Fibroblast of upper back skin (primary cell): ENCODE measurements around the gene ARHGAP26.

Experiments
- DNase-seq: peaks from one replicate; pipeline ENCODE4 v3.0.0-alpha.2; 2013

The ARHGAP26 gene

DNA sequence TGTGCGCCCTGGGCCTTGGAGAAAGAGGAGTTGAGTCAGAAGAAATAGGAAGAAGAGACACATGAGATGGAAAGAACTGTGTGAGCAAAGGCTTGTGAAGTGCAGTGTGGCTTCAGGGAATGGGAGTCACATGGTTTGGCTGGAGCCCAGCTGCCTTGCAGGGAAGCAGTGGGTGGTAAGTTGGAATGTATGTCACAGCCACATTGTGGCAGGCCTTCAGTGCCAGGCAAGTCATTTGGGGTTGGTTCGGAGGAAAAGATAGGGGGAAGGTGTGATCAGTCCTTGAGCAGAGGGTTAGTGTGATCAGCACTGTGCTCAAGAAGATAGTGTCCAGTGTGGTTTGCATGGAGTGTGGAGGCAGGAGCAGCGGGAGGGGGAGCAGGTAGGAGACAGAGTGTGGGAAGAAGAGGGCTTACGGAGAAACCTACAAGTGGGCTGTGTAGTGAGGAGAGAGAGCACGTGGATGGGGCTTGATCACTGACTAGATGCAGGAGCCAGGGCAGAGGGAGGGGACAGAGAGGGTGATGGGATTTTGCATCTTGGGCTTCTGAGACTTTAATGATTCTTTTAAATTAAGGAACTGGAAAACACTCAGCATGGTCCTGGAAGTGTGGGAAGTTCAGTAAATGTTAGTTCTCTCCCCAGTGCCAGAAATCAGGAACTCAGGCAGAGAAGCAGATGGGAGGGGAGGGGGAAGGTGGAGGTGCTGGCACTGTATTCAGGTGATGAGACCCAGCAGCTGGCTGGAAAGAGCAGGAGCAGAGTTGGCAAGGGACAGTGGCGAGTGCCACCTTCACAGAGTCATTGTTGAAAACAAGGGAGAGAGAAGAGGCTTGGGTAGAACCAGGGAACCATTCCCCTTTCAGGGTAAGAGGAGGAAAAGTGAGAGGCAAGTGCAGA, 46.6 kb downstream of the ARHGAP26 start:
- peak; percentile 60 for DNase-seq

DNA sequence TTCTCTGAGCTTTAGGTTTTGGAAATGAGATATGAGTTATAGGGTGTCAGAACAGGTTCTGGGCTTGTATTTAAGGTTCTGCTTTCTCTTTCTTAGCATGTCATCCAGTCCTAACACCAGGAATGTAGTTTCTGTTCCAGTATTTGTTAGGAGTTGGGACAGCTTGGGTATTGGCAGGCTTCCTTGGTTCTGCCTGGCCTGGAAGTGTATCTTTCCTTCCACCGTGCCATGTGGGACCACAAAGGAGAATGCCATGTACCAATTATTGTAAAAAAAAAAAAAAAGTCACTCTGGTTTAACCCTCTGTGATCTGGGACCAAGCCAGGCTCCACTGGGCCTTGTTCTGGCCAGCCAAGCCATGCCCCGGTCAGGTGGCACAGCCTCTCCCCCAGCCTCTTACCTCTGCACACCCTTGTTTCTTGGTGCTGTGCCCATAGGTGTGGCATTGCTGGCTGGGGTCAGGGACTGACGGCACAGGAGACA, 47.8 kb downstream of the ARHGAP26 start:
- peak; percentile 15 for DNase-seq

DNA sequence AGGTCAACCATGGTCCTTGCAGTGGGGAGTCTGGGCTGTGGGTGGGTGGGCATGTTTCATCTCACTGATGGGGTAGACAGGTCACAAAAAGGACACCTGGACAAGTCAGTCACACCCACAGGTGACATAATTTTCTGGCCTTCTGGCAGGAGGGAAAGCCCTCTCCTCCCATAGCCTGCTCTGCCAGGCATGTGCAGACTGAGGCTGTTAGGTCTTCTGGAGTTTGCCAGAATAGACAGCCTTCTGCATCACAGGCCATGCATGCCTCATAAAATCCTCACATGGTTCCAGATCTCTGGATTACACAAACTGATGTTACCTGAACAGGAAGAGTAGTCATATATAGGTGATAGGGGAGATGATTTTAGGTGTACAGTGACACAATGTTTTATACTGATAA, 49.1 kb downstream of the ARHGAP26 start:
- no peak for DNase-seq

DNA sequence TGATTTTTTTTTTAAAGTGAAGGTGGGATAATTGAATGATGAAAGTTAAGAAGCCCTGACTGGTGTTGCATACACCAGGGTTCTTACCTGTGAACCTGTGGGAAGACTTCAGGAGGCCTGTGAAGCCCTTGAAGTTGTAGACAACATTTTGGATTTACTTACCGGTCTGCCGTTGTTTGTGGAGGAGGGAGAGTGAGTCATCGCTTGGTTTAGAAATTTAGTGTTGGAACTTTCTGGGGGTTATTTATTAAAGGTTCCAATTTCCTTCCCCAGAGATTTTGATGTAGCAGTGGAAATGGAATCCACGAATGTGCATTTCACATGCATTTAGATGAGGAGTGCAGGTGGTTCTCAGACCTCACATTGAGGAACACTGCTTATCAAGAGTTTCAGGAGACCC, 49.6 kb downstream of the ARHGAP26 start:
- DNase-seq = no peak

DNA sequence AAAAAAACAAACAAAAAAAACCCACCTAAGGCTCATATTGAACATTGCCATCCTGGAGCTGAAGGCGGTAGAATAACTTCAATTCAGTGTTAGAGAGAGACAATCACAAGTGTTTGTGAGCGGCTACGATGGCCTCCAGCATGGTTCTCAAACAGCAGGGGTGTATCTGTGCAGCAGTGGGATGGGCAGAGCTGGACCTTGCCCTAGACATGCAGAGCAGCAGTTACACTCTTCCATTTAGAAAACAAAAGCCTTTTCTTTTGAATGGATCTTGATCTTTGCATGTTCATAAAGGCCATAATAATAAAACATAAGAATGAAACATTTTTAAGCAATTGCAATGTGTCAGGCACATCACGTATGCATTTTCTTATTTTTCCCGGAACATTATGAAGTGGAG, 50.3 kb downstream of the ARHGAP26 start:
- no peak for DNase-seq

DNA sequence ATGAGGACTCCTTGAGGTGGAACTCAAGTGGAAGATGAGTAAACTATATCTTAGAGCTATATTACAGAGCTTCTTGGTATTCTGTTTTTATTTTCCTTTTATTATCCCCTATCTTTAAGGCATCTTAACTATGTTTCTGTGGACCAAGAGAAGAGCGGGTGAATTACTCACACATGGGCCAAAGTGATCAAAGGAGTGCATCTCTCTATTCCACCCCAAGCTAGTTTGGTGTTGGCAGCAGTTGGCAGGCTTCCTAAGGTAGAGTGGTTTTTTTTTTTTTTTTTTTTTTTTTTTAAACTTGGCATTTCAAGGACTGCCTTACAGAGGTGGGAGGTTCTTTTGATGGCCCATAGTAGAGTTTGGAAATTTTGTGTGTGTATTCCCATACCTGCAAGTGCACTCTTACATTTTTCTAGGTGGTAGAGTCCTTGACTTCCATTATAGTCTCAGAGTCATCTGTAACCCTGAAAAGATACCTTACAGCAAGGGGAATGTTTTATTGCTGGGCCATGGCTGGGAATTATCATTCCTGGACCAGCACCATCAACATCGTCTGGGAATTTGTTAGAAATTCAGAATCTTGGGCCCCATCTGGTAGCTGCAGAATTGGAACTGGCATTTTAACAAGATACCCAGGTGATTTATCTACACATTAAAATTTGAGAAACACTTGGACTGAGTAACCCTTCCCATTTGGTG, 51.0 kb downstream of the ARHGAP26 start:
- no peak for DNase-seq

DNA sequence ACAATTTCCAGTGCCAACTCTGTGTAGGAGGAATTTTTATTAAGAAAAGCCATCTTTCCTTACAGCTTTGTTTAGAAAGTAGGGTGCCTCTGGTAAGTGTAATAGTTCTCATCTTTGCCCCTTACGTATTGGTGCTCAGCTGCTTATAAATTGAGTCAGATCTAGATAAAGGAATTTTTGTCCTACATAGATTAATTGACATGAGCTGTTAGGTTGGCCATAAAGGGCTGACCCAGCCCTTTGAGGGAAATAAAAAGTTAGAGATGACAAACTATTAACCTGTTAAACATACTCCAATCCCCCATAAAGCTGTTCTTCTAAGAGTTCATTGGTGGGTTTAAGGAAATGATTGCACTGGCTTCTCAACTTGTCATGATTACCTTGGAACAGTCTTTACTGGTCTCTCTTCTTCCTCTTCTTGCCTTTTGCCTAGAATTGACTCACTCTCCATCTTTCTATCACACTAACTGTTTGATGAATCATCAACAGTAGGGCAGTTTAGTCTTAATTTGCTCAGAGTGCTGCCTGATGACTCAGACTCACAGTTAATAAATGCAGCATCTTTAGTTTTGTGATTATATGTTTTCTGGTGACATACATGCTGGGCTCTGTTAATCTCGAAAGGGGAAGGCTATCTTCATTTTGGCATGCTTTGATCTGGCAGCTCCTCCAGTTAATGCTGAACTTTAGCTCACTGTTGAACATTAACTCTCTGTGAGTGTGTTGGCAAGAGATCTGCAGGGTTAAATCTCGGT, 51.7 kb downstream of the ARHGAP26 start:
- DNase-seq = peak; percentile 87

DNA sequence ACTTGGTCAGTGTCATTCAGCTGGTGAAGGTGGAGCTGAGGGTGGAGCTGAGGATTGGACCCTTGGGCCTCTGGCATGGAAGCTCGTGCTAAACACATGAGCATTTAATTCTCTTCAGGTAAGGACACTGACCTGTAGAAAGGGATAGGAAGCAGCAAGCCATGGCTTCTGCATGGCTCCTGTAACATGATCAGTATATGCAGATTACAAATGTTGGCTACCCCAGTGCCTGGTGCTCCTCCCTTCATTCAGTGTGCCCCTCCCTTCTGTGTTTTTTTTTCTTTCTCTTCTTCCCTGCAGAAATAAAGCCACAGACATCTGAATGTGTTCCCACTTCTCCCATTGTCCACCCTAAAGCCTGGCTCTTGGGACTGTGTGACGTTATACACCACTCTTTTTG, 52.9 kb downstream of the ARHGAP26 start:
- DNase-seq = no peak

DNA sequence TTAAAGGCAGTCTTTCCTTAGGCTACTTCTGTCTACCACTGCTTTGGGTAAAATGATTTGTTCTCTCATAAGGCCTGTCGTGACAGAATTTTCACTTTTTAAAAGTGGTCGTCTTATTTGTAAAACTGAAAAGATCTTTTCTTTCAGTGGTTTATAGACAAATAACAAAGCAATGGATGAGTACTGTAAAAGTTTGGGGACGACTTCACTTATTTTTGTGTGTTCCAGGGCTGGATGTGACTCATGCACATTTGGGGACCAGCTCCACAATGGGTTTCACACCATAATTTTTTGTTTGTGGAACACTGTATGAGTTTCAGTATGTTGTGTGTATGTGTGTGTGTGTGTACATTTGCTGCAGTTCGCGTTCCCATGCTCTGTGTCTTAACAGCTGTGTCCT, 53.6 kb downstream of the ARHGAP26 start:
- no peak for DNase-seq

DNA sequence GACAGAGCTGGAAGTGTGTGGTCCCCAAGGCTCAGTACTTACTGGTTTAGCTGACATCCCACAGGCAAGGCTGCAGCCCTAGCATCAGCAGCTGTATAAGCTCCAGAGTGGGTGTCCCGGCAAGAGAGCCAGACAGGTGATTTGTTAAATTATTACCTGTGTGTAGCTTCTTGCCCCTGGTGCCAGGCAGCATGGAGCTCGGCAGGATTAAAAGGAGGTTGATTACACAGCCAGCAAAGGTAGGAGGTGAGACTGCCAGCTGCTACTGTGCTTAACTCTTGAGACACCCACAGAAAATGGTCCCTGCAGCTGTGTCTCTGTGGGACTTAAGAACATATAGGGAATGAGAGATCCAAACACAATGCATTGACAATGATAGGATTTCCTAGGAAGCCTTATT, 54.2 kb downstream of the ARHGAP26 start:
- no peak for DNase-seq

DNA sequence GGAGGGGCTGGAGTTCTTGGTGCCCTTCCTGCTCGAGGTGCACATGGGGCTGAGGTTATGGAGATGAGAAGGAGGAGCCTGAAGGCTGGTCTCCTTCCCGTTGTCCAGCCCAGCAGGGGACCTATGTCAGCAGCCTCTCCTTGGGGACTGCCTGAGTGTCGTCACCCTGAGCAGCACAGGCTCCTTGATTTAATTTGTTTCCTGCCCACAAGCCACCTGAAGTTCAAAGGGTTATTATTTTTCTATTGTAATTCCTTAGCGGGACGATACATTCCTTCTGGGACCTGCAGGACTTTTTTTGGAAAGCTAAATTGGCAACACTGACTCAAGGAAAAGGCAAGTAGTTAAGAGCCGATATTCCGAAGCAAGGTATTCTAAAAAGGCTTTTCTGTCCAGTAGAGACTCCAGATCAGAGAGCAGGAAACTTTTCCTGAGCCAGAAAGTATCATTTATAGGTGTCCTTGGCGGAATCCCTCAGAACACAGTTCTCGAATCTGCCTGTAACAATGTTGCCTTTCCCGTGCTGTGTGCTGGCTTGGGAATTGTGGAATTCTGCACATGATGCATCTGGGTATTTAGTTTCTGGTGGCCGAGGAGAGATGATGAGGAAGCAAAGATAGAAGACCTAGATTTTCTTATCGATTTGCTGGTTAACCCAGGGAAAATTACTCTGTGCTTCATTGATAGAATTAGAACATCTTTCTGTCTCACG, 55.4 kb downstream of the ARHGAP26 start:
- no peak for DNase-seq

DNA sequence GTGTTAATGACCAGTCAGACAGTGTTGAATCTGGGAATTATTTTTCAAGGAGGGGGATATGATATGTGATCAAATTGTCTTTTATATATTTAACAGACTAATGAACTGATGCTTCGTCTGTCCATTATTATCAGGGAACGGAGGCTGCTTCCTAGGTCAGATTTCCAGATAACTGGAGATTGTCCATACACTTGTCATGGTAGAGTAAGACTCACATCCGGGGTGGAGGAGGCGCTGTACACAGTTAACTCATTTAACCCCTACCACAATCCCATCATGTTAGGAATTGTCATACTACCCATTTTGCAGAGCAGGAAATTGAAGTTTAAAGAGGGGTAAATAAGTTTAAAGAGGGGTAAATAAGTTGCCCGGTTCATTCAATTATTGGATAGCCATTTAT, 55.9 kb downstream of the ARHGAP26 start:
- DNase-seq = no peak

DNA sequence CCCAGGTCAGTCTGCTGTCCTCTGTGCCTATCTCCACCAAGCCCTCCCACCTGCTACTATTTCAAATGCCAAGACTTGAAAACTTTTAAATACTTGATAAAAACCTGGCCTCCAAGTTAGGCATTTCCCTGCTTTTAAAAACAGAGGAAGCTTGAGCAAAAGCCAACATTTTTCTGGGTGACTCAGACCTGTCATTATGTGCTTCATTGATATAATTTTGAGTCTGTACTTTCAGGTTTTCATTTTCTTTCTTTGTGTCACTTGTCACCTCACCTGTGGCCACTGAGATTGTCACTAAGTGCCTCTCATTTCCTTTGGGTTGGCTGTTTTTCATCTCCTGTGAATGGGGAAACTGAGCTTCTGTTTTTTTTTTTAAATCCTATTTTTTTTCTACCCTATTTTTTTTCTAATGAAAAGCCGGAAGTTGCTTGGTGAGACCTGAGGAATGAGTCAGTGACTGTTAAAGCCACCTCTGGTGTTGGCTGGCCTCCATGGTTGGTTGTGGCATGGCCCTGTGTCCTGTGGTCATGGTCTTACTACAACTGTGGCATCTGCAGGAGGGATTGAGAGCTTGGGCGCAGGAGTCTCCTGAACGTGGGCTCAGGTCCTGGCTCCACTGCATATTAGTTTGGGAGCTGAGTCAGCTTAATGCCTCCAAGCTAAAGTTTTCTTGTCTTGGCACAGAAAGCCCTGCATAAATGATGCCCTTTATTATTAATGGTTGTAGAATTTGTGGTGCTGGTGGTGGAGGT, 56.7 kb downstream of the ARHGAP26 start:
- peak; percentile 74 for DNase-seq

DNA sequence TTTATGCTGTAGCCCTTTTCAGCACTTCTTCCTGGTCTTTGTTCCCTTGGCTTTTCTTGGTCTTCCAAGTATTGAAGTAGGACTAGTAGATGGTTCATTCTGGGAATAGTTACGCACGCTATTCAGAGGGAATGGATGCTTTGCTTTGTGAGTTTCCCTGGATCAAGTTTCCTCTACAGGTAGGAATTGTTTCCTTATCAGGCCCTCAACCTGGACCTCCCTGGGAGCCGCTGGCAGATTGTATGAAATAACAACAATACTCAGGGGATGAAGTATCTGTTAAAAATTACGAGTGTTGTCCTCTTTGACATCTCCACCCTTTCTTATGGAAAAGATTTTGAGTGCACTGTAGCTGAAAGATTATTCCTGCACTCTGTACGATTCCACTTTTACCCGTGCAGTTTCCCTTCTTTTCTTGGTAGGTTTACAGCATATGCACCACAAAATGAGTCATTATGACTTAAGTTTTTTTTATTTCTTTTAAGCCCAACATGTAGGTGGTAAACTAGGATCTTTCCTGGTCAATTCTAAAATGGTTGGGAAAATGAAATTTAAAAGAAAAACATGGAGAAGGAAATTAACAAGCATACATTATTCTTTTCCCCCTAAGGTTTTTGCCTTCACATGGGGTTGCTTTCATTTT, 57.9 kb downstream of the ARHGAP26 start:
- DNase-seq = peak; percentile 21

DNA sequence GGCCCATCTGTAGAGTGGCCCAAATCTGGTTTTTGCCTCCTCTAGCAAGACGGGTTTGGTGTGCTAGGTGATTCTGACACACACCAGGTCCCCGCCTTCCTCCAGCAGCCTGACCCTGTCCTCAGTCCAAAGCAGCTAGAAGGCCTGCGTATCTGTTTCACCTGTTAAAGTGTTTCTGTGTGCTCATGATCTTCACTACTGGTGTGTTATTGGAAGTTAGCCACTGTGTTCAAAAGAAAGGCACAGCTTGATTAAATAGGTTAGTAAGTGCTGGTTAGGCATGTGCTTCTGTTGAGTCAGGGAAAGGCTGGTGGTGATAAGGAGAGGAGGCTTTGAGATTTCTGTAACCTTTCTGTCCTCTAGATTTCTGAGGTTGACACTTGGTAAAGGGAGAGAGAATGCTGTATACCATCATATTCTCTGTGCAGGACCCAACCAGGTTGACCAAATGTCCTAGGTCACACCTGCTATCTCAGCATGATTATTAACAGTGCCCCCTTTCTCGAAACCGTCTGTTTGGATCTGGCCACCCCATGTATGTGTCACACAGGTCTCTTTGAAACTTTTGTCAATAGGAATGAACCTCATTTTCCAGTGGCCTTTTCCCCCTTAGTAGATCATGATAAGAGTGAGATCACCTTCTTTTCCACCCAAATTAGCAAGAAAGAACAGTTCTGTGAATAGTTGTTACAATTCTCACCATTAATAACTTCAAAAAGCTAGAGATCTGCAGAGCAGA, 58.8 kb downstream of the ARHGAP26 start:
- DNase-seq = no peak

DNA sequence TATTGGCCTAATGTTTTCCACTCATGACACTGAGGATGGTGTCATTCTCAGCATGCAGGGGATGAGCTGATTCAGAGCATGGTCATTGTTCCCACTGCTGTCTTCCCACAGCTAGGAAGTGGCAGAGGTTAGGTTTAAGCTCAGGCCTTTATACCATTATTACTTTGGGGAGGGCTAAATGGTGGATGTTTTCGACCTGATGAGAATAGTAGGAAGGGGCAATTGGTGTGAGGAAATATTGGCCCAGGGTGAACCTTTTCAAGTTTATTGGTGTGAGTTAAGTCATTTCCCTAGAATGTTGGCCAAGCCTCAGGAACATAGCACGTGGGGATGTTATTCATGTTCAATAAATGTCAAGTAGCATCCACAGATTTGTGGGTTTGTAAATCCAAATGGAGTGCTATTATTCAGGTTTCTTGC, 59.6 kb downstream of the ARHGAP26 start:
- peak; percentile 69 for DNase-seq

DNA sequence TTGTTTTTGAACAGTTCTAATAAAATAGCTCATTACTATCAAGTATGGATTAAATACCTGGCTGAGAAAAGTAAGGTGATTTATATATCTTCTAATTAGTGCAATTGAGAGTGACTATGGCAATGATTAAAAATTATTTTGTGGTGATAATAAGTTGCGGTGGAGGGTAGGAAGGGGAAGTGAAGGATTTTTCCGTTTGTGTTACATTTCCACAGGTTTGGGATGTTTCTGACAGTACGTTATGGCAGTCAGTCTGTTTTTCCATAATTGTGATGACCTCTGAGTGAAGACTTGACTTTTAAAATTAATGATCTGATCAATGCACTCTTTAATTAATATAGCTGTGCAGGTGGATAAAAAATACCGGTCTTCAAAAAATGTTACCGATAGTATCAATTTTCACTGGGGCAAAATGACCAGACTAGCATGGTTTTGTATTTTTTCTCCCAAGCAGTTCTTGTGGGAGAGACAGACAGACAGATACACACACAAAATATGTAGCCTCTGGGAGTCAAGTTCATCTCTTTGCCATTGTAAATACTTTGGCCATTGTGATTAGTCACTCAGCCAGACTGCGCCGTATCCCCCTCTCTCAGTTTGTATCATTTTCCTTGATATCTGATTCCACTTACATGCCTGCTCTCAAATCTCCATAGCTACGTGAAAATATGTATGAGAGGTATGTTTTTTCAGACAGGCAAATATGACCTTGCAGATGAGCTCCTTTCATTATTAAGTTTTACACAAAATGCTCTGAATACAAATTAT, 60.2 kb downstream of the ARHGAP26 start:
- DNase-seq = peak; percentile 80

DNA sequence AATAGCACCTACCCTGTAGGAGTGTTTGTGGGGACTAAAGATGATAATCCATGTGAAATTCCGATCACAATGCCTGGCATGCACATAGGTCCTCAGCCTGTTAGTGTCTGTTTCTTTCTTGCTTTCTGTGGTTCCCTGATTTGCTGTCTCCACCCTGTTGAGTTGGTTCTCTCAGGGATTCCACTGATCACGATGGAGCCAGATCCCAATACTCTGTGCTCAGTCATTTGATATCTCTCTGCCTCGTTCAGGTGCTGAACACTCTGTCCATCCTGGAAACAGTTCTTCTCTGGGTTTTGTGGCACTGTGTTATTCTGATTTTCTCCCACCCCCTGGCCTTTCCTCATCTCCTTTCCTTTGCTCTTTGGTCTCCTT, 60.8 kb downstream of the ARHGAP26 start:
- DNase-seq = peak; percentile 9

DNA sequence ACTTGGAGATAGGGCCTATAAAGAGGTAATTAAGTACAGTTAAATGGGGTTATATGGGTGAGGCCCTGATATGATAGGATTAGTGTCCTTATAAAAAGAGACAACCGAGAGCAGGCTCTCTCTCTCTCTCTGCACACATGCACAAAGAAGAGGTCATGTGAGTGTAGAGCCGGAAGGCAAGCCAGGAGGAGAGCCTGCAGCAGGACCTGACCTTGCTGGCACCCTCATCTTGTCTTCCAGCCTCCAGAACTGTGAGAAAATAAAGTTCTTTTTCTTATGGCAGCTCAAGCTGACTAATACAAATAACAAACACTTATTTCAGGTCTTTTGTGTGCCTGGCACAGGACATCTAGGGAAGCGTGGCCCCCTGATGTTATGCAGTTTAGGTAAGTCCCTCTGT, 62.1 kb downstream of the ARHGAP26 start:
- DNase-seq = no peak
